ENCODE results near the gene POSTN.

POSTN gene

GRCh38 chr13:37598597-37598996 is at the start of gene POSTN:
POSTN (minus strand) TSS chr13:37598768; CDS start chr13:37598726, 42 bp downstream.
- TF ChIP-seq CTCF (IDR thresholded peaks at IDR 0.05): no peak

GRCh38 chr13:37647031-37647650 is 48.6 kb upstream of the POSTN start:
- no peak for TF ChIP-seq CTCF (IDR thresholded peaks at IDR 0.05)

- TF ChIP-seq CTCF (IDR thresholded peaks at IDR 0.05): no peak
Measured at GRCh38 chr13:37646531-37646930, 48.0 kb upstream of the POSTN start.

- no peak for TF ChIP-seq CTCF (IDR thresholded peaks at IDR 0.05)
Measured at GRCh38 chr13:37645181-37645740, 46.7 kb upstream of the POSTN start.

GRCh38 chr13:37641391-37641790 is 42.8 kb upstream of the POSTN start:
- no peak for TF ChIP-seq CTCF (IDR thresholded peaks at IDR 0.05)

GRCh38 chr13:37640499-37640898 is 41.9 kb upstream of the POSTN start:
- TF ChIP-seq CTCF (IDR thresholded peaks at IDR 0.05): peak; percentile 28; the same call in 1 of the 2 replicates

- TF ChIP-seq CTCF (IDR thresholded peaks at IDR 0.05): no peak
Measured at GRCh38 chr13:37636701-37637100, 38.1 kb upstream of the POSTN start.
